Anterior cingulate cortex (tissue), 58 donors: ENCODE results near the gene TLE3.

ENCODE experiments used
- DNase-seq, 58 donors: peaks; one replicate each; lab custom pipeline; 2025; lab: John Stamatoyannopoulos, UW

The TLE3 gene

GRCh38 chr15:70067011-70067410 lies 30.7 kb downstream of the TLE3 start:
- no peak for DNase-seq

- no peak for DNase-seq
Measured at GRCh38 chr15:70066447-70066846, 31.3 kb downstream of the TLE3 start.

- DNase-seq: no peak
Measured at GRCh38 chr15:70066004-70066403, 31.7 kb downstream of the TLE3 start.

GRCh38 chr15:70065006-70065722 lies 32.6 kb downstream of the TLE3 start:
- DNase-seq: no peak

- DNase-seq: no peak
Measured at GRCh38 chr15:70064441-70064840, 33.3 kb downstream of the TLE3 start.

GRCh38 chr15:70063980-70064379 lies 33.7 kb downstream of the TLE3 start:
- no peak for DNase-seq

- peak in 2 of 58 donors; percentile 4 to 7 for DNase-seq
Measured at GRCh38 chr15:70063261-70063925, 34.3 kb downstream of the TLE3 start.

GRCh38 chr15:70062321-70062956 lies 35.3 kb downstream of the TLE3 start:
- DNase-seq: peak in 56 of 58 donors; percentile 30 to 95 (median 79)

GRCh38 chr15:70061696-70062270 lies 35.9 kb downstream of the TLE3 start:
- DNase-seq: no peak

- peak in 29 of 58 donors; percentile 8 to 71 (median 35) for DNase-seq
Measured at GRCh38 chr15:70060993-70061305, 36.8 kb downstream of the TLE3 start.

GRCh38 chr15:70060214-70060992 lies 37.3 kb downstream of the TLE3 start:
- DNase-seq: no peak

- no peak for DNase-seq
Measured at GRCh38 chr15:70059476-70060213, 38.1 kb downstream of the TLE3 start.

- no peak for DNase-seq
Measured at GRCh38 chr15:70058642-70059360, 38.9 kb downstream of the TLE3 start.

- DNase-seq: no peak
Measured at GRCh38 chr15:70057931-70058641, 39.6 kb downstream of the TLE3 start.

GRCh38 chr15:70056091-70056680 lies 41.5 kb downstream of the TLE3 start:
- DNase-seq: no peak

- DNase-seq: no peak
Measured at GRCh38 chr15:70055601-70056051, 42.1 kb downstream of the TLE3 start.

- DNase-seq: no peak
Measured at GRCh38 chr15:70054884-70055387, 42.8 kb downstream of the TLE3 start.

- DNase-seq: no peak
Measured at GRCh38 chr15:70054366-70054765, 43.4 kb downstream of the TLE3 start.
